ENCODE data around the gene ARHGEF11.

The ARHGEF11 gene

DNA sequence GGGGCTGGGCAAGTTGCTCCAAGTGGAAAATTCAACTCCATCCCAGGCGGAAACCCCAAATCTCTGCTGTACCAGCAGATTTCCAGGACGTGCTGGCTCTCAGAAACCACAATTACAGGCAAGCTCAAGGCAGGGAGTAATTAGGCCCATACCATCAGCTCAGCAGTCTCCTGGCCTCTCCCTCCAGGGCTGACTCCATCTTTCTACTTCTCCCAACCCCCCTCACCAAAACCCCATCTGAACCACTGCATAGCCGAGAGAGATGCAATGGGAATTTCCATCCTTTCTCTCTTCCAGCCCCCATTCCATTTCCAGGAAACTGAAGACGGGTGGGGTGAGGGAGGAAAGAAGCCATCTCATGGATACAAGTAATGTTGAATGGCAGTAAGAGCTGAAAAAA lies 41.2 kb downstream of the ARHGEF11 start:
- H3K27ac ChIP-seq (ENCODE audit: low read depth, low read length) = no peak overlapping the region
- no peaks in the 10 kb centered on the region for H3K9me3 ChIP-seq (ENCODE audit: control insufficient read depth, insufficient read depth, low read length)
- H3K4me3 ChIP-seq (ENCODE audit: low read depth, low read length) = no peak overlapping the region
- no peaks in the 10 kb centered on the region for H3K36me3 ChIP-seq (ENCODE audit: control insufficient read depth, insufficient read depth, low read length)
- no peaks in the 10 kb centered on the region for H3K27me3 ChIP-seq (ENCODE audit: control insufficient read depth, insufficient read depth, low read length)
- no peak overlapping the region for H3K9ac ChIP-seq (ENCODE audit: low read depth, low read length)
- H3K4me1 ChIP-seq (ENCODE audit: control insufficient read depth, insufficient read depth, low read length) = peaks cover 39% of the 10 kb centered on the region

DNA sequence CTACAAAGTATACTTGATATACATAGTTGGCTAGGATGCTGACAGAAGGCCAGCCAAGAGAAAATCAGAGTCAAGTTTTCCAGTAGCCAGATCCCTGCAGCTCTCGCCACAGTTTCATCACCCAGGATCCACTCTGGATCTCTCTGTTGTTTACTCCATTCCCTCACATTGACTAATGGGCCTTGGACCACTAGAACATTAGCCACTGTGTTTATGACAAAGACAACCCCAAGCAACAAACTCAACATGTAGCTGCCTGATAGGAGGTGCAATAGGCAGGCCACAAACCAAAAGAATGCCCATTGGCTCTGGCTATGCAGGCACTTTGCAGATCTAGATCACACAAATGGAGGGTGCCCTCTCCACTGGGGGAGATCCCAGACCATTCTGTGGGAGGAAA lies 44.2 kb downstream of the ARHGEF11 start:
- H3K9me3 ChIP-seq (ENCODE audit: control insufficient read depth, insufficient read depth, low read length) = no peaks in the 10 kb centered on the region
- H3K27ac ChIP-seq (ENCODE audit: low read depth, low read length) = no peak overlapping the region
- H3K4me3 ChIP-seq (ENCODE audit: low read depth, low read length) = no peak overlapping the region
- H3K27me3 ChIP-seq (ENCODE audit: control insufficient read depth, insufficient read depth, low read length) = no peaks in the 10 kb centered on the region
- no peak overlapping the region for H3K9ac ChIP-seq (ENCODE audit: low read depth, low read length)
- H3K4me1 ChIP-seq (ENCODE audit: control insufficient read depth, insufficient read depth, low read length) = peaks cover 45% of the 10 kb centered on the region
- no peaks in the 10 kb centered on the region for H3K36me3 ChIP-seq (ENCODE audit: control insufficient read depth, insufficient read depth, low read length)

DNA sequence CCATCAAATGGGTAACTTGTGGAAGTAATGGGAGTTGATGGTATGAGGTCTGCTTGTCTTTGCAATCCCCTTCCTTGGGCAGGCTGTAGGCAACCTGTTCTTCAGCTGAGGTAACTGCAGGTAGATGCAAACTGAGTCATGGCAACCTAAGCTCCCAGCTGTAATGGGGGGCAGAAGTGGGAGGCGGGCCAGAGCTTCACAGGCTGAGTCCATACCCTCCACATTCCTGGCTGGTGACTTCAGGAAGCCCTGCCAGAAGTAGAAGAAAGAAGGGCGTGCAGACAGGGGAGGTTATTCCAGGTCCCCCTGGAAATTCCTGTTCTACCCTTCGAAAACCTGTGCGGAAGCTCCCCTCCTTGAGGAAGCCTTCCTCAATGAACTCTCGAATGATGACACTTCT lies 44.9 kb downstream of the ARHGEF11 start:
- H3K27ac ChIP-seq (ENCODE audit: low read depth, low read length) = no peak overlapping the region
- H3K9ac ChIP-seq (ENCODE audit: low read depth, low read length) = no peak overlapping the region
- no peaks in the 10 kb centered on the region for H3K36me3 ChIP-seq (ENCODE audit: control insufficient read depth, insufficient read depth, low read length)
- no peaks in the 10 kb centered on the region for H3K27me3 ChIP-seq (ENCODE audit: control insufficient read depth, insufficient read depth, low read length)
- H3K9me3 ChIP-seq (ENCODE audit: control insufficient read depth, insufficient read depth, low read length) = no peaks in the 10 kb centered on the region
- no peak overlapping the region for H3K4me3 ChIP-seq (ENCODE audit: low read depth, low read length)
- peaks cover 45% of the 10 kb centered on the region for H3K4me1 ChIP-seq (ENCODE audit: control insufficient read depth, insufficient read depth, low read length)

DNA sequence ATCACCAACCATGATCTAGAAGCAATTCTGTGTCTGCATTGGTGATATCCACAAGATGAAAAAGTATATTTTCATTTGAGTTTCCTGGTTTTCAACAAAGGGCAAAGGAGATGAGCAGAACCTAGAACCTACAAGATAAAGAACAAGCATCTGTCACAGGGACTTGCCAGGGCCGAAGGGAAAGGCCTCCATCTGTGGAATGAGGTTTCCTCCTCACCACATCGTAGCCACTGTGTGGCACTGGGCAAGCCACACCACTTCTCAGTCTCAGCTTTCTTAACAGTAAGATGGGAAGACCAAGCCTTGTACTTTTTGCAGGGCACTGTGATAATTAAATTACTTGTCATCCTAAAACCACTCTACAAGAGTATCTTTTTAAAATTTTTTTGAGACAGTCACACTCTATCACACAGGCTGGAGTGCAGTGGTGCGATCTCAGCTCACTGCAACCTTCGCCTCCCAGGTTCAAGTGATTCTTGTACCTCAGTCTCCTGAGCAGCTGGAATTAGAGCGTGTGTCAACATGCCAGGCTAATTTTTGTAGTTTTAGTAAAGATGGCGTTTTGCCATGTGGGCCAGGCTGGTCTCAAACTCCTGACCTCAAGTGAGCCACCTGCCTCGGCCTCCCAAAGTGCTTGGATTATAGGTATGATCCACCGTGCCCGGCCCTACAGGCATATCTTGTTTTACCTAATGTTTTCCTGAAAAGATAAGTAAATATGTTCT lies 45.8 kb downstream of the ARHGEF11 start:
- H3K4me1 ChIP-seq (ENCODE audit: control insufficient read depth, insufficient read depth, low read length) = peaks cover 39% of the 10 kb centered on the region
- no peaks in the 10 kb centered on the region for H3K36me3 ChIP-seq (ENCODE audit: control insufficient read depth, insufficient read depth, low read length)
- H3K9me3 ChIP-seq (ENCODE audit: control insufficient read depth, insufficient read depth, low read length) = no peaks in the 10 kb centered on the region

DNA sequence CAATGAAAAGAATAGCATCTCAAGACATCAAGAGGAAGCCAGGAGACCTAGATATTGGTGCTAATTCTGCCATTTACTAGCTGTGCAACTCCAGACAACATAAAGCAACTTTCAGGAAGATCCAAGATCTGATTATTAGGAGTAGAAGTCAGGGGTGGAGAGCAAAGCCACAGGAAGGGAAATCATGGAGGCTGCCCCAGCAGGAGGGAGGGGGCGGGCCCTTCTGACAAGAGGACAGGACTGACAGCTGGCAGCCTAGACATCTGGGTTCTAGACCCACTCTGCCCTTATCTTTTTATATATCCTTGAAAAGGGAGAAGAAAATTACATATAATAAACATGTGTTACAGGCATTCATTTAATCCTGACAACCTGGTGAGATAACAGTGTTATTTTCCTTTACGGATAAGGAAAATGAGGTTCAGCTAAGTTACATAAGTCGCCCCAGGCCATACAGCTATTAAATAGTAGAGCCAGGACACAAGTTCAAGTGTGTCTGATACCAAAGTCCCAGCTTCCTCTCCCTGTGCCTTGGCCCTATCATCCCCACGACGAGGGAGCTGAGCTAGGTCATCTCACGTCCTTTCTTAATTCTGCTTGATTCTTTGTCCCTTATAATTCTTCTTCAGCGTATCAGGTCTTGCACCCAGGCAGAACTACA lies 46.6 kb downstream of the ARHGEF11 start:
- H3K27me3 ChIP-seq (ENCODE audit: control insufficient read depth, insufficient read depth, low read length) = no peaks in the 10 kb centered on the region

More for the DNA sequence above, 45.8 kb downstream of the ARHGEF11 start:
- H3K27me3 ChIP-seq (ENCODE audit: control insufficient read depth, insufficient read depth, low read length) = no peaks in the 10 kb centered on the region
- H3K4me3 ChIP-seq (ENCODE audit: low read depth, low read length) = no peak overlapping the region
- H3K27ac ChIP-seq (ENCODE audit: low read depth, low read length) = no peak overlapping the region
- H3K9ac ChIP-seq (ENCODE audit: low read depth, low read length) = no peak overlapping the region

DNA sequence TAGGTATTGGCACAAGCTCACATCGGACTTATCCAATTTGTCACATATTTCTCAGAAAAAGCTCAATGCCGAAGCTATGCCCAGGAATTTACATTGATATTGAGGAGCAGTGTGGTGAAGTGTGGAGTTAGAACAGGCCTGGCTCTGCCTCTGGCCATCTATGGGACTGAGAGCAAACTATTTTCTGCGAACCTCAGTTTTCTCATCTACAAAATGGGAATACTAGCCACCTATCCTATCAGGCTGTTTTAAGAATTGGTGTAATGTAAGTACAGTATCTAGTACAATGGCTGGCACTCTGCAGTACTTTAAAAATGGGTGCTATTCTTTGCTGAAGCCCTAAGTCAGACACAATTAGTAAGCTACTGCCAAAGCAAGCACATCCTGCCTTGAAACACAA lies 47.2 kb downstream of the ARHGEF11 start:
- H3K9ac ChIP-seq (ENCODE audit: low read depth, low read length) = no peak overlapping the region
- no peak overlapping the region for H3K4me3 ChIP-seq (ENCODE audit: low read depth, low read length)
- H3K27ac ChIP-seq (ENCODE audit: low read depth, low read length) = no peak overlapping the region
- H3K4me1 ChIP-seq (ENCODE audit: control insufficient read depth, insufficient read depth, low read length) = peaks cover 27% of the 10 kb centered on the region
- no peaks in the 10 kb centered on the region for H3K27me3 ChIP-seq (ENCODE audit: control insufficient read depth, insufficient read depth, low read length)
- H3K9me3 ChIP-seq (ENCODE audit: control insufficient read depth, insufficient read depth, low read length) = no peaks in the 10 kb centered on the region
- H3K36me3 ChIP-seq (ENCODE audit: control insufficient read depth, insufficient read depth, low read length) = no peaks in the 10 kb centered on the region

More for the DNA sequence above, 46.6 kb downstream of the ARHGEF11 start:
- peaks cover 31% of the 10 kb centered on the region for H3K4me1 ChIP-seq (ENCODE audit: control insufficient read depth, insufficient read depth, low read length)
- H3K27ac ChIP-seq (ENCODE audit: low read depth, low read length) = no peak overlapping the region
- no peaks in the 10 kb centered on the region for H3K9me3 ChIP-seq (ENCODE audit: control insufficient read depth, insufficient read depth, low read length)
- no peaks in the 10 kb centered on the region for H3K36me3 ChIP-seq (ENCODE audit: control insufficient read depth, insufficient read depth, low read length)
- H3K4me3 ChIP-seq (ENCODE audit: low read depth, low read length) = no peak overlapping the region
- H3K9ac ChIP-seq (ENCODE audit: low read depth, low read length) = no peak overlapping the region

DNA sequence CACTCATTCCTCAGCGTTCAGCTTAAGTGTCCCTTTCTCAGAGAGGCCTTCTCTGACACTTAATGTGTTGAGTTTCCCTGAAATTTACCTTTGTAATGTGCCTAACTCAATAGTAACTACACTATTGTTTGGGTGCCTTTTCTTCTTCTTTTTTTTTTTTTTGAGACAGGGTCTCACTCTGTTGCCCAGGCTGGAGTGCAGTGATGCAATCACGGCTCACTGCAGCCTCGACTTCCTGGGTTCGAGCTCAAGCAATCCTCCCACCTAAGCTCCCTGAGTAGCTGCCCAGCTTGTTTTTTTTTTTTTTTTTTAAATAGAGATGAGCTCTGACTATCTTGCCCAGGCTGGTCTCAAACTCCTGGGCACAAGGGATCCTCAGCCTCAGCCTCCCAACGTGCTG lies 50.1 kb downstream of the ARHGEF11 start:
- no peaks in the 10 kb centered on the region for H3K9me3 ChIP-seq (ENCODE audit: control insufficient read depth, insufficient read depth, low read length)
- no peak overlapping the region for H3K9ac ChIP-seq (ENCODE audit: low read depth, low read length)
- H3K36me3 ChIP-seq (ENCODE audit: control insufficient read depth, insufficient read depth, low read length) = no peaks in the 10 kb centered on the region
- H3K4me3 ChIP-seq (ENCODE audit: low read depth, low read length) = no peak overlapping the region
- H3K27me3 ChIP-seq (ENCODE audit: control insufficient read depth, insufficient read depth, low read length) = no peaks in the 10 kb centered on the region
- H3K27ac ChIP-seq (ENCODE audit: low read depth, low read length) = no peak overlapping the region
- H3K4me1 ChIP-seq (ENCODE audit: control insufficient read depth, insufficient read depth, low read length) = peaks cover 12% of the 10 kb centered on the region

DNA sequence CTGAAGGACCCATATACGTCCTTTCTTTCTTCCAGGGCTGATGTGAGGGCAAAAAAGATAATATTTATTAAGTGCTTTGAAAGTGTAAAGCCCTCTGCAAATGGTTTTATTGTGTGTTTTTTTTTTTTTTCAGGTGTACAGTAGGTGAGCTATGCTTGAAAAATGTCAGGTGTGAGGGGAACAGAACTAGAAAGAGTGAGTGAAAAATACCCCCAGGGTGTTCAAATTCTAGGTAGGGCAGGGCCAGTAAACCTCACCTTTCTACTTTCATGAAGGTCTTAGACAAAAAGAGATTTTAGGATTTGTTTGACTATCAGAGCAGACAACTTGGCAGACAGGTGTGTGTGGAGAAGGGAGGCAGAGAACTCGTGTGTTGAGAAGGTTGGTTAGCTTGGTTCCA lies 51.3 kb downstream of the ARHGEF11 start:
- H3K4me1 ChIP-seq (ENCODE audit: control insufficient read depth, insufficient read depth, low read length) = peaks cover 12% of the 10 kb centered on the region
- no peak overlapping the region for H3K27ac ChIP-seq (ENCODE audit: low read depth, low read length)
- no peaks in the 10 kb centered on the region for H3K9me3 ChIP-seq (ENCODE audit: control insufficient read depth, insufficient read depth, low read length)
- no peaks in the 10 kb centered on the region for H3K27me3 ChIP-seq (ENCODE audit: control insufficient read depth, insufficient read depth, low read length)
- H3K4me3 ChIP-seq (ENCODE audit: low read depth, low read length) = no peak overlapping the region
- no peak overlapping the region for H3K9ac ChIP-seq (ENCODE audit: low read depth, low read length)
- no peaks in the 10 kb centered on the region for H3K36me3 ChIP-seq (ENCODE audit: control insufficient read depth, insufficient read depth, low read length)

DNA sequence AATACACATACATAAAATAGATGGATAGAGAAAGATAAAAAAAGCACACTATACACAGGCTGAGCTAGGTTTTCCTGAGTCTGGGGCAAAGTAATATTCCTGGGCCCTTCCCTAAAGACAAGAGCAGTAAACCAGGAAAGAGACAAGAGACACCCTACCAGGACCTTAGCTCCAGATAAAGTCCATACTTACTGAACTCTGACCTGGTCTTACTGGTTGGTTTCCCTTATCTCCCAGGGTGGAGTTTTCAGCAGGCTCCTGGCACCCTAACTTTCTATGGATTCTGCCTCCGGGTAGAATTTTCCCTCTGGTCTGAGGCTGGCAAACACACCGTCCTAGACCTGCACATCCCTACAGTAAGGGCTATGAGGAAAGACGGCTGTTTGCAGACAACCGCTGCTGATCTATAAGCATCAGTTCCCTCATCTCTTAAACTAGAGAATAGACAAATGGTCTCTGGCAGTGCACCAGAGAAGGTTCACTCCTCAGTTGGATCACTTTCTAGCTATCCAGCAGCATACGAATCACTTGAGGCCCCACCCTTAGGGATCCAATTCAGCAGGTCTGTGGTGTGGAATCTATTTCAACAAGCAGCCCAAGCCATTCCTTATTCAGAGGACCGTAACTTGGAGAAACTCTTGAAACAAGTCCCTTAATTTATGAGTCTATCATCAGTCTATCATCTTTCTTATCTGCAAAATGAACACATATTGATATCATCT lies 52.0 kb downstream of the ARHGEF11 start:
- H3K27me3 ChIP-seq (ENCODE audit: control insufficient read depth, insufficient read depth, low read length) = no peaks in the 10 kb centered on the region
- no peak overlapping the region for H3K4me3 ChIP-seq (ENCODE audit: low read depth, low read length)
- no peak overlapping the region for H3K27ac ChIP-seq (ENCODE audit: low read depth, low read length)
- no peaks in the 10 kb centered on the region for H3K9me3 ChIP-seq (ENCODE audit: control insufficient read depth, insufficient read depth, low read length)
- no peak overlapping the region for H3K9ac ChIP-seq (ENCODE audit: low read depth, low read length)
- peaks cover 12% of the 10 kb centered on the region for H3K4me1 ChIP-seq (ENCODE audit: control insufficient read depth, insufficient read depth, low read length)
- H3K36me3 ChIP-seq (ENCODE audit: control insufficient read depth, insufficient read depth, low read length) = no peaks in the 10 kb centered on the region

DNA sequence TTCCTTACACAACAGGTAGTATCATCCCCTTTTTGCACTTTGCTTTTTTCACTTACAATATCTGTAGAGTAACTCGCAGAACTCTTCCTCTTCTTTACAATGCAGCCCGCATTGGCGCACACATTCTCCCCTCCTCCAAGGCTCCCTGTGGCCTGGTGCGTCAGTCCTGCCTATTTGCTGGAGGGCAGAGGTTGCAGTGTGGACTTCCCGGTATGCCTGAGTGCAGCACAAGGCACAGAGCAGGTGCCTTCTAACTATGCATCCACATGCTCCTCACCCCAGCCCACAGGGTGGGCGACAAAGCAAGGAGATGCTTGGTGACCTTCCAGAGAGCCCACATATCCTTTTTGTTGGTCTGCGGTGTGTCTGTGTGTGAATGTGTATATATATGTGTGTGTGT lies 53.3 kb downstream of the ARHGEF11 start:
- H3K36me3 ChIP-seq (ENCODE audit: control insufficient read depth, insufficient read depth, low read length) = no peaks in the 10 kb centered on the region
- H3K4me1 ChIP-seq (ENCODE audit: control insufficient read depth, insufficient read depth, low read length) = peaks cover 6% of the 10 kb centered on the region
- H3K9ac ChIP-seq (ENCODE audit: low read depth, low read length) = no peak overlapping the region
- H3K27me3 ChIP-seq (ENCODE audit: control insufficient read depth, insufficient read depth, low read length) = no peaks in the 10 kb centered on the region
- H3K27ac ChIP-seq (ENCODE audit: low read depth, low read length) = no peak overlapping the region
- H3K4me3 ChIP-seq (ENCODE audit: low read depth, low read length) = no peak overlapping the region
- no peaks in the 10 kb centered on the region for H3K9me3 ChIP-seq (ENCODE audit: control insufficient read depth, insufficient read depth, low read length)

DNA sequence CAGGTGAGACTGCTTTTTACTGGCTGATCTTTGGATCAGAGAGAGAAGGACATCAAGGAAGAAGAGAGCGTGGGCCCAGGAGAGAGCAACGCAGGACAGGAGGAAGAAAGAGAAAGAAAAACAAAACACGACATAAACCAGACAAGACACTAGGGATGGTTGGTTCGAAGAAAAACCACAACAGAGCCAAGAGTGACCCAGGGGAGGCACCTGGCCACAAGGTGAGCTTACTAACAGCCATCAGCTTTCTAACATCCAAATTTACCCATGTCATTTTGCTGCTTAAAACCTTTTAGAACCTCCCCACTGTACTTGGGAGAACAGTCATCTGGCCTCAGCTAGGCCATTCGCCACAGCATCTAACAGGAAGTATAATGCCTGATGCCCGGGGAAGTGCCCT lies 57.8 kb downstream of the ARHGEF11 start:
- Histone ChIP-seq H3K9ac (ENCODE audit: low read depth, low read length) (no peak overlapping the region), H3K9me3 (ENCODE audit: control insufficient read depth, insufficient read depth, low read length) (no peaks in the 10 kb centered on the region), H3K36me3 (ENCODE audit: control insufficient read depth, insufficient read depth, low read length) (peaks cover 24% of the 10 kb centered on the region), H3K4me1 (ENCODE audit: control insufficient read depth, insufficient read depth, low read length) (peaks cover 9% of the 10 kb centered on the region; the same call in 1 of the 2 replicates), H3K4me3 (ENCODE audit: low read depth, low read length) (no peak overlapping the region), H3K27me3 (ENCODE audit: control insufficient read depth, insufficient read depth, low read length) (no peaks in the 10 kb centered on the region), H3K27ac (ENCODE audit: low read depth, low read length) (no peak overlapping the region)
